Right lobe of liver (tissue), 6 donors: ENCODE measurements around the gene FUT6. TPM values are rescaled to one million over a fixed set of nuclear protein-coding genes. Genes with fewer than 3 reads are reported as not detected.
"Not testable (repeated sequence)": the region's sequence is repeated elsewhere in the genome, so short reads cannot be mapped to it uniquely, and the experiment has no call there.

Experiments used
- ATAC-seq, 4 donors: fragments of 200-7000 bp; cut with Tn5 transposase; one replicate each; pipeline ENCODE4 v1.9.1; 2020; ENCODE audit warnings: mild to moderate bottlenecking in 4 of 4, moderate library complexity in 4 of 4
- DNase-seq, 3 donors: peaks; one replicate each; pipeline ENCODE4 v3.0.0-alpha.2; 2020
- H3K27ac ChIP-seq, 3 donors: fragments of 200-600 bp; one replicate each; pipeline ENCODE4 v1.8.0; 2022
- H3K27me3 ChIP-seq, 2 donors: fragments of 200-600 bp; one replicate each; pipeline ENCODE4 v1.8.0; 2022
- H3K36me3 ChIP-seq, 4 donors: fragments of 200-600 bp; sonication (generic) in 1 of 4; one replicate each; pipeline versions ENCODE4 v1.5.1 to v1.8.0; 2017 to 2022; ENCODE audit warnings: control low read depth in 1 of 4
- H3K4me1 ChIP-seq, 4 donors: fragments of 200-600 bp; sonication (generic) in 1 of 4; one replicate each; pipeline versions ENCODE4 v1.5.1 to v1.8.0; 2017 to 2022; ENCODE audit warnings: control low read depth in 1 of 4
- H3K4me3 ChIP-seq, 3 donors: fragments of 200-600 bp; one replicate each; pipeline ENCODE4 v1.8.0; 2022
- H3K9me3 ChIP-seq, 4 donors: fragments of 200-600 bp; sonication (generic) in 1 of 4; one replicate each; pipeline versions ENCODE4 v1.5.1 to v1.8.0; 2017 to 2022; ENCODE audit warnings: control low read depth in 1 of 4
- POLR2A ChIP-seq: fragments of 450-650 bp; IDR thresholded peaks from one replicate; pipeline ENCODE4 v1.6.1; 2017; ENCODE audit warnings: antibody characterized with exemption, mild to moderate bottlenecking
- WGBS: methylation state at CpG from one replicate; pipeline ENCODE4 v1.1.6; 2018; ENCODE audit warnings: low coverage, low lambda C conversion rate; ENCODE audit not compliant: insufficient coverage; ENCODE audit errors: missing lambda C conversion rate; 5-methylcytosine and 5-hydroxymethylcytosine counted together
- intact Hi-C, 2 donors: fragments of 100-400 bp; cut with DNase I; formaldehyde crosslinking; loops; one replicate each; pipeline versions ENCODE4 v1.11.2 to v1.14.1; 2022
- total RNA-seq, 6 experiments: library from RNA; depleted of rRNA in 2 of 6; stranded (reverse); fragments of >200 nt in 2 of 6; fragmentation: NEBNext Ultra II Directional in 3 of 6; extraction: Animal tissue kit (Norgen Biotek cat#: 25700) in 3 of 6; gene quantifications; one replicate each; pipeline versions ENCODE4 v1.1.0 to v1.2.4, GENCODE V29; 2016 to 2023
- TF ChIP-seq, protein P1 (sequence below), 4 donors: fragments of 200-600 bp in 3 of 4; fragments of 450-650 bp in 1 of 4; IDR thresholded peaks; one replicate each; pipeline versions ENCODE4 v1.5.1 to v1.8.0; 2016 to 2022; ENCODE audit warnings: antibody characterized with exemption in 4 of 4, mild to moderate bottlenecking in 2 of 4
- donor health status: DM: no; HTN: yes; CAD: no.
- donor health status: DM: no; HTN: no; CAD: no.
- donor health status: DM: no; HTN: no; CAD: no.
- donor health status: DM: no; HTN: yes; CAD: no.
- donor health status: DM: no; HTN: yes; CAD: no.

Gene FUT6
- total RNA-seq, 6 experiments from 2014 or later = 2.3 to 28.1 (median 9.7) TPM

DNA sequence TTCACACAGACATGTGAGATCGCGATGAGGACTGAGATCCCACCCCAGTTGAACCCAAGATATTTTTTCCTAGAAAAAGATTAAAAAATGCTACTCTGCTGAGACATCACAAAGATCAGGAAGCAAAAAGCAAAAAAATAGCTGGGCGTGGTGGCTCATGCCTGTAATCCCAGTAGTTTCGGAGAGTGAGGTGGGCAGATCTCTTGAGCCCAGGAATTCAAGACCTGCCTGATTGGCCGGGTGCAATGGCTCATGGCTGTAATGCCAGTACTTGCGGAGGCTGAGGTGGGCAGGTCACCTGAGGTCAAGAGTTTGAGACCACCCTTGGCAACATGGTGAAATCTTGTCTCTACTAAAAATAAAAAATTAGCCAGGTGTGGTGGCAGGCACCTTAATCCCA is 10.7 kb upstream of the FUT6 start:
- Histone ChIP-seq H3K4me1 (peaks cover 0 to 5% (median 2%) of the 10 kb centered on the region in 4 donors), H3K9me3 (no peaks in the 10 kb centered on the region), H3K36me3 (no peaks in the 10 kb centered on the region), H3K4me3 (no peak overlapping the region), H3K27ac (no peak overlapping the region), H3K27me3 (no peaks in the 10 kb centered on the region)
- ATAC-seq (no peak), DNase-seq (no peak)
- 67% methylated on average over 5 of the region's 6 CpGs for WGBS
- intact Hi-C loops = no loop called here
- TF ChIP-seq POLR2A = no peak
- TF ChIP-seq, protein P1, sequence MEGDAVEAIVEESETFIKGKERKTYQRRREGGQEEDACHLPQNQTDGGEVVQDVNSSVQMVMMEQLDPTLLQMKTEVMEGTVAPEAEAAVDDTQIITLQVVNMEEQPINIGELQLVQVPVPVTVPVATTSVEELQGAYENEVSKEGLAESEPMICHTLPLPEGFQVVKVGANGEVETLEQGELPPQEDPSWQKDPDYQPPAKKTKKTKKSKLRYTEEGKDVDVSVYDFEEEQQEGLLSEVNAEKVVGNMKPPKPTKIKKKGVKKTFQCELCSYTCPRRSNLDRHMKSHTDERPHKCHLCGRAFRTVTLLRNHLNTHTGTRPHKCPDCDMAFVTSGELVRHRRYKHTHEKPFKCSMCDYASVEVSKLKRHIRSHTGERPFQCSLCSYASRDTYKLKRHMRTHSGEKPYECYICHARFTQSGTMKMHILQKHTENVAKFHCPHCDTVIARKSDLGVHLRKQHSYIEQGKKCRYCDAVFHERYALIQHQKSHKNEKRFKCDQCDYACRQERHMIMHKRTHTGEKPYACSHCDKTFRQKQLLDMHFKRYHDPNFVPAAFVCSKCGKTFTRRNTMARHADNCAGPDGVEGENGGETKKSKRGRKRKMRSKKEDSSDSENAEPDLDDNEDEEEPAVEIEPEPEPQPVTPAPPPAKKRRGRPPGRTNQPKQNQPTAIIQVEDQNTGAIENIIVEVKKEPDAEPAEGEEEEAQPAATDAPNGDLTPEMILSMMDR (IDR thresholded peaks at IDR 0.05) = no peak

DNA sequence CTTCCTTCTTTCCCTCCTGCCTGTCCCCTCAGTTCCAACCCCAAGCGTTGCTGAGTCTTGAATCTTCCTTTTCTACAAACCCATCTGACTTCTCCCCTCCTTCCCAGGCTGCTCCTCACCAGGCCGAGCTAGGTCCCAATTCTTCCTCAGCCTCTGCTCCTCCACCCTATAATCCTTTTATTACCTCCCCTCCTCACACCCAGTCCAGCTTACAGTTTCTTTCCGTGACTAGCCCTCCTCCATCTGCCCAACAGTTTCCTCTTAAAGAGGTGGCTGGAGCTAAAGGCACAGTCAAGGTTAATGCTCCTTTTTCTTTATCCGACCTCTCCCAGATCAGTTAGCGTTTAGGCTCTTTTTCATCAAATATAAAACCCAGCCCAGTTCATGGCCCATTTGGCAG is 9.1 kb upstream of the FUT6 start:
- H3K4me3 ChIP-seq, H3K27me3 ChIP-seq, H3K9me3 ChIP-seq, DNase-seq, ATAC-seq, H3K4me1 ChIP-seq, H3K27ac ChIP-seq, H3K36me3 ChIP-seq, intact Hi-C loops: not testable (repeated sequence)
- WGBS = 86% methylated on average over 5 of the region's 5 CpGs

DNA sequence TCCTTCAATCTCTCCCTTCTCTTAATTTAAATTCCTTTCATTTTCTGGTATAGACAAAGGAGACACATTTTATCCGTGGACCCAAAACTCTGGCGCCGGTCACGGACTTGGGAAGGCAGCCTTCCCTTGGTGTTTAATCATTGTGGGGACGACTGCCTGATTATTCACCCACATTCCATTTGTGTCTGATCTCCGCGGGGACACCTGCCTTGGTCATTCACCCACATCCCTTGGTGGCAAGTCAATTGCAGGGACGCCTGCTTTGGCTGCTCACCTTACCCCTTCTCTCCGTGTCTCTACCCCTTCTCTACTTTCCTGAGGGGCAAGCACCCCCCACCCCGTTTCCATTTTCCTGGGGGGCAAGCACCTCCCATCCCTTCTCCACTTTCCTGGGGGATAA is 8.3 kb upstream of the FUT6 start:
- H3K36me3 ChIP-seq, H3K27me3 ChIP-seq, H3K4me3 ChIP-seq, H3K27ac ChIP-seq, ATAC-seq, DNase-seq, H3K9me3 ChIP-seq, H3K4me1 ChIP-seq, intact Hi-C loops: not testable (repeated sequence)
- 73% methylated on average over 9 of the region's 10 CpGs for WGBS

DNA sequence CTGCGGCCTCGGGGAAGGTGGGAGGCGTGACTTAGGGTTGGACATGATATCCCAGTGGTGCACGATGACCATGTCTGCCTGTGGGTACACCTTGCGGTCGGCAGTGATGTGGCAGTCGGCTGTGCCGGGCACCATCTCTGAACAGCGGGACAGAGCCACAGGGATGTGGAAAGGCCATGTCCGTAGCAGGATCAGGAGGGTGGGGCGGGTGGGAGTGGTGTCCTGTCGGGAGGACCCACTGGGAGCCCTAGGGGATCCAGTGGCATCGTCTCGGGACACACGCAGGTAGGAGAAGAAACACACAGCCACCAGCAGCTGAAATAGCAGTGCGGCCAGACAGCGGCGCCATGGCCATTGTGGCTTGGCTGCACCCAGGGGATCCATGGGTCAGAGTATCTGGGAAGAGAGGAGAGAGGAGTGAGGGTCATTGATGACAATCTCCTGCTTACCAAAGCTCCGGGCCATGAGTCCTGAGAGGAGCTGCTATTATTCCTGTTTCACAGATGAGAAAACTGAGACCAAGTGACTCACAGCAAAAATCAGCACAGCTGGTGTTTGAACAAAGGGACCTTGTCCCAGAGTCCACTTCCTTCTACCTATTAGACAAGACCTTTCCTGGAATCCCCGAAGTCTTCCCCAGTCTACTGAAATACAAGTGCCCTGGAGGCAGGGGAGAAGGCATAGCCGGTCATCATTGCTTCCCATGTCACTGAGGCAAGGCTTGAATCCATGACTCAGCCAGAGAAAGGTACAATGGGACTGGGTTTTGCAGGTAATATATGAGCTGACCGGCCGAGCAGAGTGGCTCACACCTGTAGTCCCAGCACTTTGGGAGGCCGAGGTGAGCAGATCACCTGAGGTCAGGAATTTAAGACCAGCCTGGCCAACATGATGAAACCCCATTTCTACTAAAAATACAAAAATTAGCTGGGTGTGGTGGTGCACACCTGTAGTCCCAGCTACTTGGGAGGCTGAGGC is 5.2 kb upstream of the FUT6 start:
- 72% methylated on average over 6 of the region's 24 CpGs for WGBS
- Histone ChIP-seq H3K9me3 (no peaks in the 10 kb centered on the region), H3K27me3 (no peaks in the 10 kb centered on the region), H3K36me3 (no peaks in the 10 kb centered on the region), H3K4me3 (no peak overlapping the region), H3K4me1 (peaks cover 0 to 5% (median 0%) of the 10 kb centered on the region in 4 donors), H3K27ac (no peak overlapping the region)
- intact Hi-C loops = no loop called here
- no peak for ATAC-seq
- DNase-seq = no peak
- TF ChIP-seq, protein P1 (IDR thresholded peaks at IDR 0.05) = no peak
- no peak for TF ChIP-seq POLR2A

DNA sequence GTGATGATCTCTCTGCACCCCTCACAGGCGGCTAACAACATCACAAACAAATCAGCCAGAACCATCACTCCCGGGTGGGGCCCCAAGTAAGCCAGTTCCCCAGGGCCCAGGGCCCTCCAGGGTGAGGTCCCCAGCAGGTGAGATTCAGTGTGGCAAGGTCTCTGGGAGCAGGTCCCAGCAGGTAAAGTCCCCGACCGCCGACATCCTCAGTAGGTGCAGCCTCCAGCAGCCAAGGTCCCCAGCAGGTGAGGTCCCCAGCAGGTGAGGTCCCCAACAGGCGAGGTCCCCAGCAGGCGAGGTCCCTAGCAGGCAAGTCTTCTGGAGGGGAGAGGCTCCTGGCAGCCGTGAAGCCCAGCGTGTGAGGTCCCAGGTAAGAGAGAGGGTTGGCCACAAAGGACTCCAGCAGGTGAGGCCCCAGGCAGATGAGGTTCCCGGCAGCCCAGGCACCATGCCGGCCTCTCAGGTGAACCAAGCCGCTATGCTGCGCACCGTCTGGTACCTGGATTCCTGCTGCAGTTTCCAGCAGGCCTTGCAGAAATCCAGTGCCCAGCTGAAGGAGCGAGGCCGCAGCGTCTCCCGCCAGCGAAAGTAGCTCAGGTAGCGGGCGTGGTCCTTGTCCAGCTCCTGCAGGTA is 3.9 kb upstream of the FUT6 start:
- H3K27me3 ChIP-seq = no peaks in the 10 kb centered on the region
- TF ChIP-seq, protein P1 (IDR thresholded peaks at IDR 0.05) = no peak
- TF ChIP-seq POLR2A = no peak
- DNase-seq (no peak), ATAC-seq (no peak)
- intact Hi-C loops = no loop called here
- 96% methylated on average over 5 of the region's 21 CpGs for WGBS
- H3K36me3 ChIP-seq = no peaks in the 10 kb centered on the region
- peaks cover 0 to 14% (median 4%) of the 10 kb centered on the region in 4 donors for H3K4me1 ChIP-seq
- H3K27ac ChIP-seq = no peak overlapping the region
- no peak overlapping the region for H3K4me3 ChIP-seq
- no peaks in the 10 kb centered on the region for H3K9me3 ChIP-seq

DNA sequence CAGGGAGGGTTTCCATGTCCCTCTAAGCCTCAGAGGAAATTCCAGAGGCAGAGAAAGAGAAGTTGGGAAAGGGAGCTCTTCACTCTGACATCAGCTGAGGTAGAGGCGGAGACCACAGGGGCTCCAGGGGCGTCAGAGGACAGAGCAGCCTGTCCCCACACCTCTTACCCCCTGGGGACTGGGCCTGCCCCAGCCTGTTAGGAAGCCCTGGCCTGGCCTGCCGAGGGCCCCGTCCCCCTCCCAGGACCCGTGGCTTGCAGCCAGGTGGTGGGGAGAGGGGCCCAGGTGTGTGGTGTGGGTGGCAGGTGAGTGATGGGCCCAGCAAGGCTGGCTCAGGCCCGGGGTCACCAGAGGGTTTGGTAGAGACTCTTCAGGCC is 2.2 kb upstream of the FUT6 start:
- ATAC-seq, H3K36me3 ChIP-seq, H3K9me3 ChIP-seq, H3K4me3 ChIP-seq, intact Hi-C loops, DNase-seq, H3K27me3 ChIP-seq, H3K27ac ChIP-seq: not testable (repeated sequence)
- WGBS = no CpG with 5 or more reads among the region's 6 CpGs
- H3K4me1 ChIP-seq = peaks cover 0 to 26% (median 11%) of the 10 kb centered on the region in 4 donors
